Measurements from ENCODE around the gene ABCA3. TPM values are rescaled to one million over a fixed set of nuclear protein-coding genes. Genes with fewer than 3 reads are reported as not detected.

The ABCA3 gene
- total RNA-seq, 1 donor: 0.43 TPM

GRCh38 chr16:2358811-2359210, 18.3 kb upstream of the ABCA3 start:
- no peak for DNase-seq (ENCODE audit: low read depth)
- TF ChIP-seq CTCF (IDR thresholded peaks at IDR 0.05; ENCODE audit: insufficient read depth, low read depth, low read length): no peak
- H3K4me3 ChIP-seq (ENCODE audit: low read depth, low read length): no peak overlapping the region

GRCh38 chr16:2357331-2357730, 16.8 kb upstream of the ABCA3 start:
- DNase-seq (ENCODE audit: low read depth): no peak
- no peak overlapping the region for H3K4me3 ChIP-seq (ENCODE audit: low read depth, low read length)
- no peak for TF ChIP-seq CTCF (IDR thresholded peaks at IDR 0.05; ENCODE audit: insufficient read depth, low read depth, low read length)

GRCh38 chr16:2350500-2350899, 10.0 kb upstream of the ABCA3 start:
- TF ChIP-seq CTCF (IDR thresholded peaks at IDR 0.05; ENCODE audit: insufficient read depth, low read depth, low read length): no peak
- no peak for DNase-seq (ENCODE audit: low read depth)
- H3K4me3 ChIP-seq (ENCODE audit: low read depth, low read length): no peak overlapping the region

GRCh38 chr16:2343211-2343610, 2.7 kb upstream of the ABCA3 start:
- TF ChIP-seq CTCF (IDR thresholded peaks at IDR 0.05; ENCODE audit: insufficient read depth, low read depth, low read length): no peak
- DNase-seq (ENCODE audit: low read depth): no peak
- no peak overlapping the region for H3K4me3 ChIP-seq (ENCODE audit: low read depth, low read length)

- no peak overlapping the region for H3K4me3 ChIP-seq (ENCODE audit: low read depth, low read length)
- TF ChIP-seq CTCF (IDR thresholded peaks at IDR 0.05; ENCODE audit: insufficient read depth, low read depth, low read length): no peak
- no peak for DNase-seq (ENCODE audit: low read depth)
These were observed 1.2 kb upstream of the ABCA3 start for GRCh38 chr16:2341456-2342447.

- DNase-seq (ENCODE audit: low read depth): peak; percentile 6
- peak overlapping the region; percentile 62 for H3K4me3 ChIP-seq (ENCODE audit: low read depth, low read length)
- peak; percentile 3 for TF ChIP-seq CTCF (IDR thresholded peaks at IDR 0.05; ENCODE audit: insufficient read depth, low read depth, low read length)
These were observed 725 bp downstream of the ABCA3 start for GRCh38 chr16:2339521-2340484.

Measured in fibroblast of villous mesenchyme (primary cell).